Endothelial cell of umbilical vein (primary cell): ENCODE results near the gene PKP3. TPM values are rescaled to one million over a fixed set of nuclear protein-coding genes. Genes with fewer than 3 reads are reported as not detected.

Experiments used
- BruUV-seq: library from RNA; stranded (reverse); fragments of 400-500 nt; replicated peaks from 2 replicates; lab custom pipeline; 2021; lab: Mats Ljungman, UMichigan
- CTCF ChIA-PET: fragments of 300-600, 350-600 bp; sonication (Branson Sonifier 250); formaldehyde crosslinking; loops from one replicate; lab custom pipeline; 2021; ENCODE audit warnings: antibody characterized with exemption, inconsistent platforms; lab: Charles Lee
- POLR2A ChIA-PET: fragments of 300-600, 350-600 bp; sonication (Branson Sonifier 250); formaldehyde crosslinking; loops from one replicate; lab custom pipeline; 2021; ENCODE audit warnings: antibody characterized with exemption, inconsistent platforms; lab: Charles Lee
- DNase-seq: peaks from one replicate; pipeline ENCODE4 v3.0.0-alpha.2; 2011; ENCODE audit warnings: low read depth, low spot score
- FAIRE-seq: peaks from 2 replicates; lab custom pipeline; 2011; peaks lifted over from hg19 to GRCh38; lab: Jason Lieb, UNC
- H2AFZ ChIP-seq: 2 replicates; pipeline ENCODE4 v1.6.0; 2012; ENCODE audit warnings: low read depth, low read length, control low read depth, inconsistent platforms
- H3K27ac ChIP-seq: 2 replicates; pipeline ENCODE4 v1.5.1; 2011; ENCODE audit warnings: low read depth, mild to moderate bottlenecking, control low read depth, low read length, moderate library complexity; ENCODE audit not compliant: insufficient read depth
- H3K27me3 ChIP-seq, 2 experiments: 2 replicates each; pipeline versions ENCODE4 v1.6.0 to v1.6.1; 2011; ENCODE audit warnings: low read length in 2 of 2, mixed read lengths in 1 of 2; ENCODE audit not compliant: control insufficient read depth in 2 of 2, insufficient read depth in 2 of 2
- H3K36me3 ChIP-seq, 2 experiments: 2 replicates in 1 of 2; 3 replicates in 1 of 2; pipeline ENCODE4 v1.5.1; 2011; ENCODE audit warnings: low read length in 2 of 2, mild to moderate bottlenecking in 1 of 2, moderate library complexity in 1 of 2; ENCODE audit not compliant: control insufficient read depth in 2 of 2, insufficient read depth in 2 of 2; ENCODE audit errors: extremely low read depth in 1 of 2
- H3K4me1 ChIP-seq: 3 replicates; pipeline ENCODE4 v1.5.1; 2011; ENCODE audit warnings: mild to moderate bottlenecking, low read length; ENCODE audit not compliant: control insufficient read depth, insufficient read depth; ENCODE audit errors: extremely low read depth
- H3K4me2 ChIP-seq: 2 replicates; pipeline ENCODE4 v1.6.1; 2011; ENCODE audit warnings: low read length, control low read depth, mixed read lengths; ENCODE audit not compliant: insufficient read depth
- H3K4me3 ChIP-seq, 3 experiments: fragments of 200-600 bp in 1 of 3; sonication (generic), shearing (Covaris generic) in 1 of 3; replicated peaks in 1 of 3; 2 replicates each; pipeline ENCODE4 v1.5.1; 2011 to 2016; ENCODE audit warnings: control low read depth in 3 of 3, low read length in 3 of 3, mild to moderate bottlenecking in 2 of 3, inconsistent platforms in 1 of 3, low read depth in 1 of 3, moderate library complexity in 1 of 3; ENCODE audit not compliant: insufficient read depth in 1 of 3
- H3K79me2 ChIP-seq: 2 replicates; pipeline ENCODE4 v1.6.0; 2012; ENCODE audit warnings: low read length, inconsistent platforms; ENCODE audit not compliant: control insufficient read depth, insufficient read depth
- H3K9ac ChIP-seq: replicated peaks from 2 replicates; pipeline ENCODE3; 2011; ENCODE audit warnings: low read length, control low read depth; ENCODE audit not compliant: insufficient read depth; ENCODE audit errors: extremely low read depth
- H3K9me1 ChIP-seq: replicated peaks from 3 replicates; pipeline ENCODE4 v1.6.0; 2011; ENCODE audit warnings: mild to moderate bottlenecking, low read length; ENCODE audit not compliant: control insufficient read depth, insufficient read depth; ENCODE audit errors: extremely low read depth
- H3K9me3 ChIP-seq: replicated peaks from 2 replicates; pipeline ENCODE4 v1.5.1; 2012; ENCODE audit warnings: low read length, inconsistent platforms; ENCODE audit not compliant: control insufficient read depth, insufficient read depth
- H4K20me1 ChIP-seq: replicated peaks from 2 replicates; pipeline ENCODE3; 2011; ENCODE audit warnings: mild to moderate bottlenecking, low read length; ENCODE audit not compliant: control insufficient read depth, insufficient read depth; ENCODE audit errors: extremely low read depth
- CTCF ChIP-seq, 2 donors: IDR thresholded peaks; 1 replicate in 1 of 2; 2 replicates in 1 of 2; pipeline ENCODE4 v1.5.1; 2011; ENCODE audit warnings: low read length in 2 of 2, mild to moderate bottlenecking in 2 of 2, moderate library complexity in 2 of 2, control low read depth in 1 of 2, inconsistent platforms in 1 of 2, low read depth in 1 of 2; ENCODE audit not compliant: insufficient read depth in 1 of 2; ENCODE audit errors: extremely low read depth in 1 of 2
- EZH2 ChIP-seq: IDR thresholded peaks from 2 replicates; pipeline ENCODE4 v1.6.1; 2012; ENCODE audit warnings: borderline replicate concordance, low read depth, mild to moderate bottlenecking, moderate library complexity, low read length, inconsistent platforms; ENCODE audit not compliant: severe bottlenecking
- FOS ChIP-seq: IDR thresholded peaks from 2 replicates; pipeline ENCODE4 v1.6.1; 2011; ENCODE audit warnings: mild to moderate bottlenecking, low read length, moderate library complexity, borderline replicate concordance; ENCODE audit not compliant: insufficient read depth
- GATA2 ChIP-seq: IDR thresholded peaks from 2 replicates; pipeline ENCODE4 v1.7.0; 2011; ENCODE audit warnings: low read depth, mild to moderate bottlenecking, moderate library complexity, mixed read lengths, low read length; ENCODE audit not compliant: insufficient read length, insufficient read depth
- JUN ChIP-seq: IDR thresholded peaks from 2 replicates; pipeline ENCODE4 v1.6.1; 2011; ENCODE audit warnings: borderline replicate concordance, low read depth; ENCODE audit not compliant: insufficient read length, insufficient read depth
- MAX ChIP-seq: IDR thresholded peaks from 2 replicates; pipeline ENCODE4 v1.6.1; 2011; ENCODE audit not compliant: insufficient read depth, insufficient read length
- MYC ChIP-seq: IDR thresholded peaks from one replicate; pipeline ENCODE4 v1.6.1; 2011; ENCODE audit warnings: mild to moderate bottlenecking, low read depth, low read length
- POLR2A ChIP-seq: IDR thresholded peaks from 2 replicates; pipeline ENCODE4 v1.6.1; 2012; ENCODE audit warnings: low read depth, mild to moderate bottlenecking, control low read depth, low read length
- POLR2AphosphoS5 ChIP-seq: IDR thresholded peaks from 2 replicates; pipeline ENCODE4 v1.6.1; 2012; ENCODE audit warnings: low read depth, mild to moderate bottlenecking, control low read depth, low read length, moderate library complexity; ENCODE audit not compliant: insufficient read depth
- dilution Hi-C: fragments of 300-500 bp; cut with MboI; formaldehyde crosslinking; loops from one replicate; pipeline ENCODE4 v1.15.0; 2019; ENCODE audit warnings: low sequenced_read_pairs; ENCODE audit not compliant: extremely low pct_ligation_motif_present
- intact Hi-C: fragments of 100-400 bp; cut with micrococcal nuclease; formaldehyde crosslinking; loops from one replicate; pipeline ENCODE4 v1.10.0; 2022
- polyA plus RNA-seq, 4 experiments: library from polyadenylated mRNA; depleted of rRNA in 3 of 4; stranded (reverse) in 3 of 4; unstranded in 1 of 4; fragments of >200 nt; gene quantifications; 2 replicates each; pipeline versions ENCODE4 v1.2.1 to v1.2.3, GENCODE V29; 2011 to 2012; ENCODE audit warnings: missing spikeins in 1 of 4
- total RNA-seq: library from RNA; stranded (reverse); gene quantifications from 2 replicates; pipeline ENCODE4 v1.2.3, GENCODE V29; 2021

Gene PKP3
- total and polyA plus RNA-seq, 2 donors (not counting 3 experiments of a cell fraction or from before 2014, with no cell fraction given): 0.27 to 0.59 TPM

DNA sequence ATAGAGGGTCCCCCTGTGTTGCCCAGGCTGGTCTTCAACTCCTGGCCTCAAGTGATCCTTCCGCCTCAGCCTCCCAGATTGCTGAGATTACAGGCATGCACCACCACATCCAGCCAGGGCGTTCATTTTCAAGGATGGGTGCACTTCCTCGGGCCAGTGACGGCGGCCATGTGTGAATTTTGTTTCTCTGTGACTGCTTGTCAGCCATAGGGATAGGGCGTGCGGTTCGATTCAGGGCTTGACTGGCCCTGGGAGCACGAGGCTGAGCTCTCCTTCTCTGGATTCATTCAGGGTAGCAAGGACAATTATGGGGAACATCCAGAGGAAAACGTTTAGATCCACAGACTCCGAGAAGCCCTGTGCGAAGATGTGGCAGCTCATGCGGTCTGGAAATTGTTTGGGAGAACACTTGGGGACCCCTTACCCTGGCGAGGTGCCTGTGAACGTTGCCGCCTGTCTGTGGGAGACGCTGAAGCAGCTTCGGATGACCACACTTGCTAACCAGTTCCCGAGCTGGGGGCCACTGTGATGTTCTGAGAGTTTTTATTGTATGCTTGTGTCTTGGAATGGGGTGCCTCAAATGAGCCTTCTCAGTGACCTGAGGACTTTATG is 59.0 kb downstream of the PKP3 start:
- FAIRE-seq: no peak
- peaks cover 0 to 19% of the 10 kb centered on the region in 2 experiments for H3K36me3 ChIP-seq
- intact Hi-C loops: no loop called here
- TF ChIP-seq JUN (no peak), POLR2AphosphoS5 (no peak), GATA2 (no peak), MYC (no peak), MAX (no peak), CTCF (IDR thresholded peaks at IDR 0.05; ENCODE audit: extremely low read depth in 1 of 2, insufficient read depth in 1 of 2, low read depth in 1 of 2, low read length in 2 of 2) (no peak), FOS (no peak), EZH2 (no peak), POLR2A (no peak)
- peaks cover 60% of the 10 kb centered on the region for H3K79me2 ChIP-seq
- no peak for DNase-seq
- H3K27me3 ChIP-seq: no peaks in the 10 kb centered on the region
- ChIA-PET CTCF (no interaction called here), POLR2A (no interaction called here)
- no peak overlapping the region for H3K4me2 ChIP-seq
- H3K4me3 ChIP-seq: no peak overlapping the region
- H3K4me1 ChIP-seq: peaks cover 14% of the 10 kb centered on the region
- H4K20me1 ChIP-seq: no peaks in the 10 kb centered on the region
- no peak overlapping the region for H2AFZ ChIP-seq
- H3K9me1 ChIP-seq: no peaks in the 10 kb centered on the region
- no peak overlapping the region for H3K9ac ChIP-seq
- BruUV-seq: no TSS peak
- no peaks in the 10 kb centered on the region for H3K9me3 ChIP-seq
- dilution Hi-C loops: no loop called here
- no peak overlapping the region for H3K27ac ChIP-seq
